ENCODE measurements around the gene SKAP2.

Gene SKAP2

GRCh38 chr7:26698194-26698593, 166.2 kb downstream of the SKAP2 start (continued):
- TF ChIP-seq ZBTB49 (tag by site-specific recombination; IDR thresholded peaks at IDR 0.05; ENCODE audit: low read depth) (no peak), ZNF48 (tag by site-specific recombination; IDR thresholded peaks at IDR 0.05) (no peak), ZNF248 (tag by site-specific recombination; IDR thresholded peaks at IDR 0.05) (no peak), SCRT2 (tag by site-specific recombination; IDR thresholded peaks at IDR 0.05) (no peak), ZNF221 (tag by site-specific recombination; IDR thresholded peaks at IDR 0.05; ENCODE audit: borderline replicate concordance) (no peak), ZNF776 (tag by site-specific recombination; IDR thresholded peaks at IDR 0.05; ENCODE audit: borderline replicate concordance) (no peak)

GRCh38 chr7:26696978-26697377, 167.4 kb downstream of the SKAP2 start:
- no peak overlapping the region for H3K4me3 ChIP-seq (ENCODE audit: low read depth, low read length)
- ChIA-PET CTCF (interaction anchor here (0.6 to 1.0 kb wide), 3 partner anchors 10 to 151 kb away, joined by 3 read pairs; no protein-coding TSS in a partner anchor), POLR2A (no interaction called here)
- H3K27ac ChIP-seq (ENCODE audit: extremely low read depth, low read depth, low read length) = no peak overlapping the region
- H3K4me1 ChIP-seq (ENCODE audit: control insufficient read depth, insufficient read depth, low read length) = peaks cover 14% of the 10 kb centered on the region
- no peaks in the 10 kb centered on the region for H3K9me3 ChIP-seq (ENCODE audit: control insufficient read depth, insufficient read depth, low read depth, low read length)
- TF ChIP-seq ZNF639 (tag by site-specific recombination; IDR thresholded peaks at IDR 0.05) (no peak), ZBTB17 (tag by site-specific recombination; IDR thresholded peaks at IDR 0.05) (no peak), ZNF148 (tag by site-specific recombination; IDR thresholded peaks at IDR 0.05; ENCODE audit: borderline replicate concordance) (no peak), ZNF501 (tag by site-specific recombination; IDR thresholded peaks at IDR 0.05) (no peak), ZNF169 (tag by site-specific recombination; IDR thresholded peaks at IDR 0.05) (no peak), ZSCAN5A (tag by site-specific recombination; IDR thresholded peaks at IDR 0.05) (no peak), ZNF449 (tag by site-specific recombination; IDR thresholded peaks at IDR 0.05) (no peak), ZNF701 (tag by site-specific recombination; IDR thresholded peaks at IDR 0.05) (no peak), ZNF16 (tag by site-specific recombination; IDR thresholded peaks at IDR 0.05; ENCODE audit: low read depth) (no peak), ZNF580 (tag by site-specific recombination; IDR thresholded peaks at IDR 0.05) (no peak), ZNF24 (tag by site-specific recombination; IDR thresholded peaks at IDR 0.05) (no peak)
- H3K36me3 ChIP-seq (ENCODE audit: control insufficient read depth in 2 of 2, insufficient read depth in 1 of 2, low read length in 2 of 2) = no peaks in the 10 kb centered on the region
